Vagina (tissue), 2 donors: ENCODE measurements around the gene FBXL7. TPM values are rescaled to one million over a fixed set of nuclear protein-coding genes. Genes with fewer than 3 reads are reported as not detected.

Experiments used
- DNase-seq, 2 donors: peaks; one replicate each; pipeline ENCODE4 v3.0.0-alpha.2; 2017; ENCODE audit errors: extremely low spot score in 2 of 2
- H3K27ac ChIP-seq: fragments of 200-600 bp; sonication (generic); one replicate; pipeline ENCODE4 v1.5.1; 2019
- H3K27me3 ChIP-seq: fragments of 200-600 bp; sonication (generic); one replicate; pipeline ENCODE4 v1.5.1; 2019
- H3K36me3 ChIP-seq, 2 donors: fragments of 200-600 bp; sonication (generic); one replicate each; pipeline ENCODE4 v1.5.1; 2017 to 2019
- H3K4me1 ChIP-seq: fragments of 200-600 bp; sonication (generic); one replicate; pipeline ENCODE4 v1.5.1; 2019
- H3K4me3 ChIP-seq, 2 donors: fragments of 200-600 bp; sonication (generic); 1 replicate in 1 of 2; 2 replicates in 1 of 2; pipeline ENCODE4 v1.5.1; 2016 to 2019
- H3K9me3 ChIP-seq: fragments of 200-600 bp; sonication (generic); one replicate; pipeline ENCODE4 v1.5.1; 2019
- POLR2A ChIP-seq, 2 donors: fragments of 450-650 bp; IDR thresholded peaks; one replicate each; pipeline ENCODE4 v1.6.1; 2017; ENCODE audit warnings: antibody characterized with exemption in 2 of 2, mild to moderate bottlenecking in 2 of 2, moderate library complexity in 2 of 2
- POLR2AphosphoS5 ChIP-seq, 2 donors: sonication (generic); formaldehyde crosslinking; IDR thresholded peaks; one replicate each; pipeline ENCODE4 v1.9.0; 2017; ENCODE audit warnings: antibody characterized with exemption in 2 of 2, mild to moderate bottlenecking in 2 of 2, low read depth in 1 of 2; ENCODE audit not compliant: insufficient read depth in 1 of 2
- intact Hi-C: fragments of 100-400 bp; cut with DNase I; formaldehyde crosslinking; loops from one replicate; pipeline ENCODE4 v1.15.1; 2023
- total RNA-seq: library from RNA; depleted of rRNA; stranded (reverse); fragments of >200 nt; gene quantifications from one replicate; pipeline ENCODE4 v1.2.3, GENCODE V29; 2016
- TF ChIP-seq, protein P1 (sequence below), 3 experiments: fragments of 450-650 bp in 2 of 3; fragments of 200-600 bp in 1 of 3; sonication (generic) in 1 of 3; IDR thresholded peaks; one replicate each; pipeline ENCODE4 v1.5.1; 2017 to 2019; ENCODE audit warnings: antibody characterized with exemption in 3 of 3, mild to moderate bottlenecking in 2 of 3, moderate library complexity in 2 of 3

The FBXL7 gene
- total RNA-seq, 1 donor from 2014 or later = 21.1 TPM

DNA sequence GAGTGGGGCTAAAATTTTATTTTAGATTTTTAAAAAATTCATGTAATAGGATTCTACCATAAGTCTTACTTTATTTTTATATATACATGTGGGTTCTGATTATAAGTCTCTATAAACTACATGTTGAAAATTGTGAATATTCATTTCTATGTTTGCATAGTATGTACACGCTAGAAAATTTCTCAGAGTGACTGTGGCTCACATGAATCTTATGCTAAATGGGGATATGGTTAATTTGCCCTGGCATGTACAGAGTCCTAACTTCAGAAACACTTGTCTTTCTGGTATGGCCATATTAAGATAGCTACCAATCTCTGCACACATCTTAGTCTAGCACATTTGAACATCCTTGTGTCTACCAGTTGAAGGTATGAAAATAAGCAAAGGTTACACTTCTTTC lies 154.8 kb downstream of the FBXL7 start:
- DNase-seq = no peak
- H3K36me3 ChIP-seq = no peaks in the 10 kb centered on the region
- H3K9me3 ChIP-seq = no peaks in the 10 kb centered on the region
- H3K27ac ChIP-seq = no peak overlapping the region
- peaks cover 4% of the 10 kb centered on the region for H3K4me1 ChIP-seq
- H3K4me3 ChIP-seq = no peak overlapping the region
- H3K27me3 ChIP-seq = no peaks in the 10 kb centered on the region
- TF ChIP-seq POLR2AphosphoS5 (IDR thresholded peaks at IDR 0.05; ENCODE audit: insufficient read depth in 1 of 2, low read depth in 1 of 2) = no peak
- TF ChIP-seq, protein P1, sequence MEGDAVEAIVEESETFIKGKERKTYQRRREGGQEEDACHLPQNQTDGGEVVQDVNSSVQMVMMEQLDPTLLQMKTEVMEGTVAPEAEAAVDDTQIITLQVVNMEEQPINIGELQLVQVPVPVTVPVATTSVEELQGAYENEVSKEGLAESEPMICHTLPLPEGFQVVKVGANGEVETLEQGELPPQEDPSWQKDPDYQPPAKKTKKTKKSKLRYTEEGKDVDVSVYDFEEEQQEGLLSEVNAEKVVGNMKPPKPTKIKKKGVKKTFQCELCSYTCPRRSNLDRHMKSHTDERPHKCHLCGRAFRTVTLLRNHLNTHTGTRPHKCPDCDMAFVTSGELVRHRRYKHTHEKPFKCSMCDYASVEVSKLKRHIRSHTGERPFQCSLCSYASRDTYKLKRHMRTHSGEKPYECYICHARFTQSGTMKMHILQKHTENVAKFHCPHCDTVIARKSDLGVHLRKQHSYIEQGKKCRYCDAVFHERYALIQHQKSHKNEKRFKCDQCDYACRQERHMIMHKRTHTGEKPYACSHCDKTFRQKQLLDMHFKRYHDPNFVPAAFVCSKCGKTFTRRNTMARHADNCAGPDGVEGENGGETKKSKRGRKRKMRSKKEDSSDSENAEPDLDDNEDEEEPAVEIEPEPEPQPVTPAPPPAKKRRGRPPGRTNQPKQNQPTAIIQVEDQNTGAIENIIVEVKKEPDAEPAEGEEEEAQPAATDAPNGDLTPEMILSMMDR (IDR thresholded peaks at IDR 0.05) = no peak
- no peak for TF ChIP-seq POLR2A (IDR thresholded peaks at IDR 0.05)
- intact Hi-C loops = no loop called here

DNA sequence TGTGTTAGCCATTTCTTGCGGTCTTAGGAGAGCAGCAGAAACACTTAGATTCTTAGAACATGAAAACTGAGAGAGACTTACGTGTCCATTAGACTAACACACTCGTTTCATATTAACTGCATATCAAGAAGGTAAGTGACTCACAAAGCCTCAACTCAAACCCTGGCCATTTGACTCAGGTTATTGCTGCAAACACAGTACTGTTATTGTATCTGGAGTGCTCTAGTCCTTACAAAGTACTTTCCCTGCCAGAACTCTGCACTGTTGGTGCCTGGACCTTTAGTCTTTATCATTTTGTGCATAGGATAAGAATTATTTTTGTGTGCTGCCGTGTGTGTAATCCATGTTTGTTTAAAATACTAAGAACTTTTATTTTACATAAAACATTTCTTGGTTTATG lies 155.7 kb downstream of the FBXL7 start:
- Histone ChIP-seq H3K27ac (no peak overlapping the region), H3K36me3 (no peaks in the 10 kb centered on the region), H3K4me3 (no peak overlapping the region), H3K4me1 (peaks cover 4% of the 10 kb centered on the region), H3K9me3 (no peaks in the 10 kb centered on the region), H3K27me3 (no peaks in the 10 kb centered on the region)
- DNase-seq = no peak
- TF ChIP-seq, protein P1 (IDR thresholded peaks at IDR 0.05) = no peak
- TF ChIP-seq POLR2AphosphoS5 (IDR thresholded peaks at IDR 0.05; ENCODE audit: insufficient read depth in 1 of 2, low read depth in 1 of 2) (no peak), POLR2A (IDR thresholded peaks at IDR 0.05) (no peak)
- intact Hi-C loops = no loop called here

DNA sequence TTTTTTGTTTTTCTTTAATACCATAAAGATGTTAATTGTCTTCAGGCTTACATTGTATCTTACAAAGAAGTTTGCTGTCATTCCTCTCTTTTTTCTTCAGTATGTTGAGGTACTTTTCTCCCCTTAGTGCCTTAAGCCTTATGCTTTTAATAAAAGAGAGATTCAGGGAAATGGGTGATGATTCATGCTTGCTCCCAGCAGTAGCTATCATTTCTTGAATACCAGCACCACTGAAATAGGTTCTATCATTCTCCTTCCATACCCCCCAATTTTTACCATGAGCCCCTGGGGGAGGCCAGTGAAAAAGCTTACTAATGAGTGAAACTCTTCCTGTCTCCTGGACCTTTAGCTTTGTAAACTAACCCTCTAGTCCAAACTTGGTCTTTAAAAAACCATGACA lies 165.0 kb downstream of the FBXL7 start:
- DNase-seq = no peak
- Histone ChIP-seq H3K4me1 (no peaks in the 10 kb centered on the region), H3K9me3 (no peaks in the 10 kb centered on the region), H3K27me3 (no peaks in the 10 kb centered on the region), H3K27ac (no peak overlapping the region), H3K36me3 (no peaks in the 10 kb centered on the region), H3K4me3 (no peak overlapping the region)
- intact Hi-C loops = no loop called here
- TF ChIP-seq, protein P1 (IDR thresholded peaks at IDR 0.05) = no peak
- TF ChIP-seq POLR2AphosphoS5 (IDR thresholded peaks at IDR 0.05; ENCODE audit: insufficient read depth in 1 of 2, low read depth in 1 of 2) (no peak), POLR2A (IDR thresholded peaks at IDR 0.05) (no peak)

DNA sequence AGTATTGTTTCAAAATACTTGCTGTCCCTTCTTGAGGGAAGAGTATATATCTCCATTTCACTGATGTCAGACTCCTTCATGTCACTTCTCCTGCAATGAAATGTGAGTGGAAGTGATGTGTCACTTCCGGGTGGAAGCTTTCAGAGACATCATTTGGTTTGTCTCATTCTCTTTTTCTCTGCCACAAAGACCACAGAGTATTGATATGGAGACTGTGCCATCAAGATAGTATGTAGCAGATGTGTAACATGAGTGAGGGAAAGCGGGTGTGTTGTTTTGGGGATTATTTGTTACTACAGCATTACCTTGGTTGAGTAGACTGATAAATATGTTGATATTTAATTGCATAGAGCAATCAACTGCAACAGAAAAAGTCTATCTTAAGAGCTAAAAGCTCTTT lies 169.8 kb downstream of the FBXL7 start:
- H3K9me3 ChIP-seq = no peaks in the 10 kb centered on the region
- intact Hi-C loops = no loop called here
- TF ChIP-seq POLR2AphosphoS5 (IDR thresholded peaks at IDR 0.05; ENCODE audit: insufficient read depth in 1 of 2, low read depth in 1 of 2) (no peak), POLR2A (IDR thresholded peaks at IDR 0.05) (no peak)
- TF ChIP-seq, protein P1 (IDR thresholded peaks at IDR 0.05) = no peak

GRCh38 chr5:15674716-15675115 lies 174.7 kb downstream of the FBXL7 start:
- peaks cover 19% of the 10 kb centered on the region for H3K4me1 ChIP-seq
- H3K27me3 ChIP-seq = no peaks in the 10 kb centered on the region
- no peak overlapping the region for H3K27ac ChIP-seq
- H3K36me3 ChIP-seq = no peaks in the 10 kb centered on the region
- intact Hi-C loops = no loop called here
- no peak overlapping the region for H3K4me3 ChIP-seq
- no peaks in the 10 kb centered on the region for H3K9me3 ChIP-seq
- DNase-seq = no peak
- TF ChIP-seq, protein P1 (IDR thresholded peaks at IDR 0.05) = no peak
- no peak for TF ChIP-seq POLR2AphosphoS5 (IDR thresholded peaks at IDR 0.05; ENCODE audit: insufficient read depth in 1 of 2, low read depth in 1 of 2)
- TF ChIP-seq POLR2A (IDR thresholded peaks at IDR 0.05) = no peak

More for the DNA sequence above, 169.8 kb downstream of the FBXL7 start:
- no peaks in the 10 kb centered on the region for H3K36me3 ChIP-seq
- H3K27me3 ChIP-seq = no peaks in the 10 kb centered on the region
- no peak overlapping the region for H3K27ac ChIP-seq
- peaks cover 6% of the 10 kb centered on the region for H3K4me1 ChIP-seq
- no peak for DNase-seq
- no peak overlapping the region for H3K4me3 ChIP-seq
